Kidney (tissue), 14 donors: ENCODE results near the gene NFATC2IP. TPM values are rescaled to one million over a fixed set of nuclear protein-coding genes. Genes with fewer than 3 reads are reported as not detected.

Source experiments
- DNase-seq, 5 donors: peaks; one replicate each; pipeline ENCODE4 v3.0.0-alpha.2; 2013 to 2020
- FAIRE-seq: peaks from 2 replicates; lab custom pipeline; 2012; peaks lifted over from hg19 to GRCh38; lab: Jason Lieb, UNC
- H3K27ac ChIP-seq, 2 donors: one replicate each; pipeline ENCODE4 v1.7.0; 2013; ENCODE audit warnings: low read depth in 2 of 2, low read length in 2 of 2, inconsistent platforms in 1 of 2
- H3K27me3 ChIP-seq: one replicate; pipeline ENCODE4 v1.7.1; 2013; ENCODE audit warnings: low read length, inconsistent platforms; ENCODE audit not compliant: control insufficient read depth, insufficient read depth
- H3K36me3 ChIP-seq, 3 donors: one replicate each; pipeline versions ENCODE4 v1.7.0 to v1.7.1; 2013; ENCODE audit warnings: low read length in 3 of 3, control low read depth in 1 of 3, inconsistent platforms in 1 of 3; ENCODE audit not compliant: insufficient read depth in 3 of 3, control insufficient read depth in 2 of 3
- H3K4me1 ChIP-seq, 3 donors: one replicate each; pipeline versions ENCODE4 v1.7.0 to v1.7.1; 2013; ENCODE audit warnings: low read length in 3 of 3, inconsistent platforms in 1 of 3, low read depth in 1 of 3; ENCODE audit not compliant: control insufficient read depth in 2 of 3, insufficient read depth in 2 of 3
- H3K4me3 ChIP-seq, 3 donors: one replicate each; pipeline versions ENCODE4 v1.7.0 to v1.8.1; 2013; ENCODE audit warnings: low read length in 3 of 3, control low read depth in 1 of 3, inconsistent platforms in 1 of 3
- H3K9ac ChIP-seq, 3 donors: one replicate each; pipeline versions ENCODE4 v1.7.0 to v1.7.1; 2013; ENCODE audit warnings: low read length in 3 of 3, control low read depth in 1 of 3, inconsistent platforms in 1 of 3
- H3K9me3 ChIP-seq, 3 donors: one replicate each; pipeline versions ENCODE4 v1.7.0 to v1.7.1; 2013; ENCODE audit warnings: low read length in 3 of 3, control low read depth in 1 of 3, inconsistent platforms in 1 of 3; ENCODE audit not compliant: control insufficient read depth in 2 of 3, insufficient read depth in 1 of 3
- intact Hi-C: fragments of 100-400 bp; cut with DNase I; formaldehyde crosslinking; loops from one replicate; pipeline ENCODE4 v1.11.1; 2022
- polyA plus RNA-seq: library from polyadenylated mRNA; stranded (reverse); fragments of 350-450 nt; fragmentation: Illumina TruSeq; extraction: RNeasy Lipid Tissue Mini Kit (QIAGEN cat#74804); gene quantifications from one replicate; pipeline ENCODE4 v1.2.3, GENCODE V29; 2014; ENCODE audit warnings: low read depth, low replicate concordance; ENCODE audit not compliant: insufficient read depth
- total RNA-seq: library from RNA; stranded (reverse); fragmentation: NEBNext Ultra II Directional; extraction: Animal tissue kit (Norgen Biotek cat#: 25700); gene quantifications from one replicate; pipeline ENCODE4 v1.2.1, GENCODE V29; 2021
- TF ChIP-seq, protein P1 (sequence below): IDR thresholded peaks from 3 replicates; pipeline ENCODE4 v1.5.1; 2012; ENCODE audit warnings: mild to moderate bottlenecking, moderate library complexity, borderline replicate concordance; ENCODE audit not compliant: insufficient read depth; ENCODE audit errors: extremely low read depth
- donor health status: control.
- donor health status: control.
- donor health status: control.
- donor health status: control.
- donor health status: control.
- donor health status: DM: yes; HTN: yes; CAD: no.
- donor health status: Normal renal cell carcinoma (clear cell type).

Gene NFATC2IP
- total and polyA plus RNA-seq, 2 donors from 2014 or later, result 8.9 to 31.0 TPM

DNA sequence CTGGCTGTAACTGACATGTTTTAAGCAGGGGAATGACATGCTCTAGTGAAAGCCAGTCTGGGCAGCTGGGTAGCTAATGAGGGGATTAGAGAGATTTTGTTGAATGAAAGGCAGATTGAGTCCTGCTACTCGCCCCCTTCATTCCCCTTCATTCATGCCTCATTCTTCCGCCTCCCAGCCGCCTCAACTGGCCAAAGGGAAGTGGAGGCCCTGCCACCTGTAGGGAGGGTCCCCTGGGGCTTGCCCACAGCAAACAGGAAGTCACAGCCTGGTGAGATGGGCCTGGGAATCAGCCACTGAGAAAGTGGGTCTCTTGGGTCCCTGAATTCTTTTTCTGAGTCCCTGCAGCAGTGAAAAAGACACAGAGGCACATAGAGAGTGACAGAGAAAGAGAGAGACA lies 20.1 kb upstream of the NFATC2IP start:
- FAIRE-seq, result no peak
- DNase-seq, result no peak
- H3K9me3 ChIP-seq, result no peaks in the 10 kb centered on the region
- no peaks in the 10 kb centered on the region for H3K27me3 ChIP-seq
- H3K9ac ChIP-seq, result no peak overlapping the region
- intact Hi-C loops, result no loop called here
- H3K4me1 ChIP-seq, result peaks cover 0 to 2% (median 0%) of the 10 kb centered on the region in 3 donors
- TF ChIP-seq, protein P1, sequence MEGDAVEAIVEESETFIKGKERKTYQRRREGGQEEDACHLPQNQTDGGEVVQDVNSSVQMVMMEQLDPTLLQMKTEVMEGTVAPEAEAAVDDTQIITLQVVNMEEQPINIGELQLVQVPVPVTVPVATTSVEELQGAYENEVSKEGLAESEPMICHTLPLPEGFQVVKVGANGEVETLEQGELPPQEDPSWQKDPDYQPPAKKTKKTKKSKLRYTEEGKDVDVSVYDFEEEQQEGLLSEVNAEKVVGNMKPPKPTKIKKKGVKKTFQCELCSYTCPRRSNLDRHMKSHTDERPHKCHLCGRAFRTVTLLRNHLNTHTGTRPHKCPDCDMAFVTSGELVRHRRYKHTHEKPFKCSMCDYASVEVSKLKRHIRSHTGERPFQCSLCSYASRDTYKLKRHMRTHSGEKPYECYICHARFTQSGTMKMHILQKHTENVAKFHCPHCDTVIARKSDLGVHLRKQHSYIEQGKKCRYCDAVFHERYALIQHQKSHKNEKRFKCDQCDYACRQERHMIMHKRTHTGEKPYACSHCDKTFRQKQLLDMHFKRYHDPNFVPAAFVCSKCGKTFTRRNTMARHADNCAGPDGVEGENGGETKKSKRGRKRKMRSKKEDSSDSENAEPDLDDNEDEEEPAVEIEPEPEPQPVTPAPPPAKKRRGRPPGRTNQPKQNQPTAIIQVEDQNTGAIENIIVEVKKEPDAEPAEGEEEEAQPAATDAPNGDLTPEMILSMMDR, result no peak
- H3K27ac ChIP-seq, result no peak overlapping the region
- H3K36me3 ChIP-seq, result no peaks in the 10 kb centered on the region
- no peak overlapping the region for H3K4me3 ChIP-seq

DNA sequence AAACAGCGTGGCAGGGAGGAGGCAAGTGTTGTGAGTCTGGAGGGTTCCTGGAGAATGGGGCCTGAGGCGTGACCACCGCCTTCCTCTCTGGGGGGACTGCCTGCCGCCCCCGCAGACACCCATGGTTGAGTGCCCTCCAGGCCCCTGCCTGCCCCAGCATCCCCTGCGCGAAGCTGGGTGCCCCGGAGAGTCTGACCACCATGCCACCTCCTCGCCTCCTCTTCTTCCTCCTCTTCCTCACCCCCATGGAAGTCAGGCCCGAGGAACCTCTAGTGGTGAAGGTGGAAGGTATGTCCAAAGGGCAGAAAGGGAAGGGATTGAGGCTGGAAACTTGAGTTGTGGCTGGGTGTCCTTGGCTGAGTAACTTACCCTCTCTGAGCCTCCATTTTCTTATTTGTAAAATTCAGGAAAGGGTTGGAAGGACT lies 18.9 kb upstream of the NFATC2IP start, which contains the start of gene CD19:
Gene CD19 (plus strand): TSS at position 171 of the 425 bp plus-strand sequence. CDS start 30 bp downstream, at position 201.
- Histone ChIP-seq H3K4me3 (no peak within 1 kb of the TSS), H3K27ac (no peak within 1 kb of the TSS), H3K4me1 (no peaks in the 10 kb centered on the region), H3K9me3 (no peaks in the 10 kb centered on the region), H3K9ac (no peak within 1 kb of the TSS), H3K36me3 (no peaks in the 10 kb centered on the region), H3K27me3 (no peaks in the 10 kb centered on the region)
- DNase-seq (peak in 3 of 5 donors; percentile 29 to 51 (median 51)), FAIRE-seq (no peak)
- TF ChIP-seq, protein P1, result no peak
- intact Hi-C loops, result no loop called here

DNA sequence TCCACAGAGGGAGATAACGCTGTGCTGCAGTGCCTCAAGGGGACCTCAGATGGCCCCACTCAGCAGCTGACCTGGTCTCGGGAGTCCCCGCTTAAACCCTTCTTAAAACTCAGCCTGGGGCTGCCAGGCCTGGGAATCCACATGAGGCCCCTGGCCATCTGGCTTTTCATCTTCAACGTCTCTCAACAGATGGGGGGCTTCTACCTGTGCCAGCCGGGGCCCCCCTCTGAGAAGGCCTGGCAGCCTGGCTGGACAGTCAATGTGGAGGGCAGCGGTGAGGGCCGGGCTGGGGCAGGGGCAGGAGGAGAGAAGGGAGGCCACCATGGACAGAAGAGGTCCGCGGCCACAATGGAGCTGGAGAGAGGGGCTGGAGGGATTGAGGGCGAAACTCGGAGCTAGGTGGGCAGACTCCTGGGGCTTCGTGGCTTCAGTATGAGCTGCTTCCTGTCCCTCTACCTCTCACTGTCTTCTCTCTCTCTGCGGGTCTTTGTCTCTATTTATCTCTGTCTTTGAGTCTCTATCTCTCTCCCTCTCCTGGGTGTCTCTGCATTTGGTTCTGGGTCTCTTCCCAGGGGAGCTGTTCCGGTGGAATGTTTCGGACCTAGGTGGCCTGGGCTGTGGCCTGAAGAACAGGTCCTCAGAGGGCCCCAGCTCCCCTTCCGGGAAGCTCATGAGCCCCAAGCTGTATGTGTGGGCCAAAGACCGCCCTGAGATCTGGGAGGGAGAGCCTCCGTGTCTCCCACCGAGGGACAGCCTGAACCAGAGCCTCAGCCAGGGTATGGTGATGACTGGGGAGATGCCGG lies 18.2 kb upstream of the NFATC2IP start:
- Histone ChIP-seq H3K27ac (no peak overlapping the region), H3K4me1 (no peaks in the 10 kb centered on the region), H3K36me3 (no peaks in the 10 kb centered on the region), H3K4me3 (no peak overlapping the region), H3K9ac (no peak overlapping the region), H3K27me3 (no peaks in the 10 kb centered on the region), H3K9me3 (no peaks in the 10 kb centered on the region)
- DNase-seq (no peak), FAIRE-seq (no peak)
- intact Hi-C loops, result no loop called here
- TF ChIP-seq, protein P1, result no peak
